Activated T-cell treated with anti-CD3 and anti-CD28 coated beads for 24 hours (primary cell): ENCODE results near the gene OXNAD1.
"Not testable (repeated sequence)": the region's sequence is repeated elsewhere in the genome, so short reads cannot be mapped to it uniquely, and the experiment has no call there.

Experiments used
- DNase-seq: peaks from one replicate; pipeline ENCODE4 v3.0.0-alpha.2; 2020; ENCODE audit warnings: low read depth

Gene OXNAD1

GRCh38 chr3:16304061-16305010, 39.3 kb downstream of the OXNAD1 start:
- no peak for DNase-seq

- no peak for DNase-seq
Measured at GRCh38 chr3:16305111-16305541, 40.1 kb downstream of the OXNAD1 start.

DNA sequence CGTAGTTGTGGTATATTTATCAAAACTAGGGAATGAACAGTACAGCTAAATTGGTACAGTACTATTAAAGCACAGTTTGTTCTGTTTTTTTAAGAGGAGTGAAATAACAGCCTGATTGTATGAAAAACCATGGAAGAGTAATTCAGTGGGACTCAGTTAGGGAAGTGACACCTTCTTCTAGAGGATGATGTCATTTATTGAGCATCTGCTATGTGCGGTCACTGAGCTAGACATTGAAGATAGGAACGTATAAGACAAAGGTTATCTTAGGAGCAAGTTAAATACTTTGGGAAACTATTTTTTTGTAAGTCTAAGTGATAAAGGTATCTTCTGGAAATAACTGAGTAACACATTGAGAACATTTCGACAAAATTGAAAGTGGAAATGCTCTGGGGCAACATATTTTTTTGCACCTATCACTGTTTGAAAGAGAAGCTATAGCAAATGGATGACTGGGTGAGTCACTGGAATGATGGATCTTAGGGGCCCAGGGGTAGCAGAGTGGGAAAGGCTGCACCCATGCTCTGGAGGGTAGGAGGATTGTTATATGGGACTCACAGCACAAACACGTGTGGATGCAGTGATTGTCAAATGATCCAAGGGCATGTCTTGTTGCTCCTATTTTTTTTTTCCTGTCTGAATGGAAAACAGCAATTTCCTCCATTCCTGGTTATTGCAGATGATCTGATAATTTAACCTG, 43.0 kb downstream of the OXNAD1 start:
- DNase-seq: no peak

- DNase-seq: no peak
Measured at GRCh38 chr3:16308727-16309126, 43.7 kb downstream of the OXNAD1 start.

GRCh38 chr3:16309558-16309957, 44.5 kb downstream of the OXNAD1 start:
- peak; percentile 54 for DNase-seq

DNA sequence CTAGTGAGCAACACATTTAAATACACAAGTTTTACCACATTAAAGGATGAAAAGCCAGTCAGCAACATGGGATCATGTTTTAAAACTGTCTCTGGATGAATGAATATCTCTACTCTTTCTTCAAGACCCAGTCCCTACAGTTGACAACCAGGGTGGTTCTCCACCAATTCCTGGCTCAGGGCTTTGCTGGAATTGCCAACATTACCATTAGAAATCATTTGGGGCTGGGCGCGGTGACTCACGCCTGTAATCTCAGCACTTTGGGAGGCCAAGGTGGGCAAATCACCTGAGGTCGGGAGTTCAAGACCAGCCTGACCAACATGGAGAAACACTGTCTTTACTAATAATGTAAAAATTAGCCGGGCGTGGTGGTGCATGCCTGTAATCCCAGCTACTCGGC, 45.5 kb downstream of the OXNAD1 start:
- DNase-seq: not testable (repeated sequence)

DNA sequence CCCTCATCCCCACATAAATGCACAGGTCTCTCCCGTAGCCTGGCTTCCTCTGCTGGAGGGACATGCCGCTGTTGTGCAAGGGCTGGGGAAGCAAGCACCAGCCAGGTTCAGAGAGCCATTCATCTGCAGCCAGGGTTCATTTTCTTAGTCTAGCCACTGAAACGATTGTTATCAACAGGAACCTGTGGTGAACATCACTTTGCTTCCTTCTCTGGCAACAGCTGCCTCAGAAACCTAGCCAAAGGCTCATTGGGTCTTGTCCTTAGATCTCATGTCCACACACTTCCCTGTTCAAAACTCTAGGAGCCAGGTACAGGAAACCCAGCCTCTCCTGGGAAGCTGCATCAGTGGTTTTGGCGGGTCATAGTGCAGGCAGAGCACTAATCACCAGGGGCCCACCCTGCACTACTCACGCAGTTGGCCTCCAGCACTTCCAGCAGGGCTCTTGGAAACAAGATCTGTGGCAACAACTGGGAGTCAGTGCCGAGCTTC, 47.0 kb downstream of the OXNAD1 start:
- DNase-seq: no peak

DNA sequence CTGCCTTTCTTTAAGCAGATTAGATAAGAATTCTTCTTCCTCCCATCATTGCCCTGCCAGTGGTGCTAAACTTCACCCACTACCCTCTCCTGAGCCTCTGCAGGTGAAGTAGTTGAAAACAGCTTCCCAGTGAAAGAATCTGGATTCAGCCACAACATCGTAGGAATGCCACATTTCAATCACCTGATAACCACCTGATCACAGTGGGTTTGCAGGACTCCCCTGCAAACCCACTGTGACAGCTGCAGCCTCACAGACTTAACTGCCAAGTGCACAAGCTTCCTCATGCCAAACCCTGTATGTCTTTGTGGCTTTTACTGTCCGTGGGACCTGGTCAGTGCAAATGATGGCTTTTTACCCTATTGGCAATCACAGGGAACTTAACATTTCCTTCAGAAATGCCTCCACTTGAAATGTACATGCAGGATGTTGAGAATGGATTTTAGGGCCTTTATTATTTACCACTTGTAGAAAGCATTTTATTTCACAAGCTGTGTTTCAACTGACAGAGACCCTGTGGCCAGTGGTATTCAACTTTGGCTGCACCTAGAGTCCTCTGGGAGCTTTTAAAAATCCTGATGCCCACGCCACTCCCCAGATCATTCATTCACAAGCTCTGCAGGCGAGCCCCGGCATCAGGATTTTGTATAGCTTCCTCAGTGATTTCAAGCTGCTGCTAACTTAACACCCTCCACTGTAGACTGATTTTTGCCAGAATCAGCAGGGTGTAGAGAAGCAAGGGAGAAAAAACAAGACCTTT, 49.1 kb downstream of the OXNAD1 start:
- no peak for DNase-seq

GRCh38 chr3:16315623-16316022, 50.6 kb downstream of the OXNAD1 start:
- DNase-seq: no peak

DNA sequence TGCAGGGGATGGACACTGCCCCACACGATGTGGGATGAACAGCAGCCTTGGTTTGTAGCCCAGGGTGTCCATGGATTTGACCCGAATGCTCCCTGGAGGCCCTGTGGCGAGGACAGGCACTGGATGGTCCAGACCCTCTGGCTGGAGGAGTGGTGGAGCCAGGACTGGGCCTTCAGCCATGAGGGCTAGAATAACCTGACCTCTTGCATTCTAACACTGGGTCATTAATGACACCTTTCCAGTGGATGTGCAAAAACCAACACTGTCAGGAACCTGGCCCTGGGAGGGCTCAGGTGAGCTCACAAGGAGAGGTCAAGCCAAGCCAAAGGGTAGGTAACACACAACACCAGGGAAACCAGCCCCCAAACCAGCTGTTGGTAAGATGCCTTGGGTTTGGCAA, 51.4 kb downstream of the OXNAD1 start:
- no peak for DNase-seq

- DNase-seq: no peak
Measured at GRCh38 chr3:16316847-16317560, 52.0 kb downstream of the OXNAD1 start.

DNA sequence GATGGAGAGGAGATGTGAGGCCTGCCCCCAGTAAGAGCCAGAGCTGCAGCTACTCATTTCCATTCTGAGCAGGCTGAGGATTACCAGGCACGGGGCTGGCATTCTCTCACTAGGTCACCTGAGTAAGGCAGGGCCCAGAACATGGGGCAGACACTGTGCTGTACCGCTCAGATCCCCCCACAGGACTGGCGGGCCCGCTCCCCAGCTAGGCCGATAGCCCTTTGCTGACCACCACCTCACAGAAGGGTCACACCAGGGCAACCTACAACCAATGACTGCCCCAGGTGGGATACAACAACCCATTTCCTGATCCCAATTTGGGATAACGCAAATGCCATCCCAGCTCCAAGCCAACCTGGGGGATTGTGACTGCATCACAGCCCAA, 52.5 kb downstream of the OXNAD1 start:
- no peak for DNase-seq

- DNase-seq: no peak
Measured at GRCh38 chr3:16318176-16318575, 53.2 kb downstream of the OXNAD1 start.

DNA sequence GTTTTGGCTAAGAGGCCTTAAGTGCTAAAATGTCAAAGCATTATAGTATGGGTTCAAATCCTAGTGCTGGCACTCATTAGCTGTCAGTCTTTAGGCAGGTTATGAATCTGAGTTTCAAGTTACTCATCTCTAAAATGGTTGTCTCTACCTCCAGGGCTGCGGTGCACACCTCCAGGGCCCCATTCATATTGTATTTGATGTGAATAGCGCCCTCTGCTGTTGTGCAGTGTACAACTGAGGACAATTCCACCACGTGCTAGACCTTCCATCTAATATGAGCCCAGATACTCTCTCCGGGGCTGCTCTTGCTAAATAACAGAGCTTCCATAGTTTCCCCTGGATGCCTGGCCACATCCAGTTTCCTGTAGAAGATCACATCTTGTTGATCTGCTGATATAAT, 54.3 kb downstream of the OXNAD1 start:
- DNase-seq: peak; percentile 85

DNA sequence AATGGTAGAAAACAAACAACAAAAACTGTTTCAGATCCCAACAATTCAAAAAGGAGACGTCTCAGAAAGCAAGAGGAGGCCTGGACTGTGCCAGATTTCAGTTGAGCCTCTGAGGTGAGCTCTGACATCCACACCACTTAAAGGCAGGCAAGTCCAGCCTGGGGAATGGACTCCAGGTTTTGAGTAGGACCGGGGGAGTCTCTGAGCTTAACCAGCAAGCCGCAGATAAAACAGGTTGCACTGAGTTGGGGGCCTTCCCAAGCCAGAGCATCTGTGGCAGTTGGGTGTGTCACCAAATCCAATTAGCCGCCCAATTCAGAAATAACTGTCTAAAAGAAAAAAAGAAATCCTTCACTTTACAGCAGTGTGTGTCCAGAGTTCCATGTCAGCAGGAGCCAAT, 54.7 kb downstream of the OXNAD1 start:
- DNase-seq: no peak

- DNase-seq: no peak
Measured at GRCh38 chr3:16320711-16321110, 55.7 kb downstream of the OXNAD1 start.

DNA sequence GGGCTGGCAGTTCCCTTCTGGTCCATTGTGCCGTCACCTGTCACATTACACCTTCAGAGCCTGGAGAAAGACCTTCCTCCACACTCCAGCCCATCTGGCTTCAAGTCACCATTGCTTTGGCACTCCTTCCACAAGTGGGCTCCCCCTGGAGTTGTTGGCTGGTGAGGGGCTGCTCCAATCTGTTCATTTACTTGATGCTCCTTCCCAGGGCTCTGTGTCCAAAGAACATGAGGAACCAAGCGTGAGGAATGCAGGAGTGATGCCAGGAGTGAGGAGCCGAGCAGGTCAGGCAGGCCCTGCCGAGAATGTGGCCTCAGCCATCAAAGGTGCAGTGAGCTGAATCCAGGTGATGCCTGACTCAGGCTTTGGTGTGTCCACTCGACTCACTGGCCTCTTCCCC, 57.2 kb downstream of the OXNAD1 start:
- no peak for DNase-seq

DNA sequence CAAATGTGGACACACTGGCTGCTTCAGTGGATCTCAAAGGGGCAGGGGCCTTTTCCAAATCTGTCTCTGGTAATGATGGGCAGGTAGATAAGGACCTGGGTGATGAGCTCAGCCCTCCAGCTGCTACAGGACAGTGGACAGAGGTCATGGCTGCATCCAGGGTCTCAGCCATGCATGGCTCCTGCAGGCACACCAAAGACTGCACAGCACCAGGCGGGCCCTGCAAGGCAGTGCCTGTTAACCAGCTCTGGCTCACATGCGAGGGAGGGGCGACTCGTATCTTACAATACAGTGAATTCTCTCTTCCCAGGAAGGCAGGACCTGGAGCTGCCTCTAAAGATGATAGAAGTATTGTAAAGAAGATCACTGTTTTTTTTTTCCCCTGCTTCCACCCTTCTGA, 58.7 kb downstream of the OXNAD1 start:
- DNase-seq: no peak

GRCh38 chr3:16325850-16326249, 60.8 kb downstream of the OXNAD1 start:
- no peak for DNase-seq

GRCh38 chr3:16326724-16327349, 61.8 kb downstream of the OXNAD1 start:
- no peak for DNase-seq

DNA sequence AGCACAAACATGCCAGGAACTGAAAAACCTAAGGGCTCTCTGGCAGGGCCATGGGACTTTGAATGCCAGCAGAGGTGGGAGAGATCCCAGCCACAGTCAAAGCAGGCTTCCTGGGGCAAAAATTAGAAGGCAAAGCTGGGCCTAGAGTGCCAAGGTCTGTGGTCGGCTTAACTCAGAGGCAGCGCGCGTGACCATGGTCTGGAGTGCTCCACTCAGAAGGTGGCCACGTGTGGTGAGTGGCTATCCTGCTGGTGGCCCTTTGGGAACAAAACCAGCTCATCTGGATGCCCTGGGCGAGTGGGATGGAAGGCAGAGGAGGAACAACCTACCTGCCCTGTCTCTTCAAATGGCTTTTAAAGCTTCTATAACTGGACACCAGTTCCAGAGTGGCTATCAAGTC, 63.1 kb downstream of the OXNAD1 start:
- no peak for DNase-seq
